Glutamatergic neuron (in vitro differentiated cells): ENCODE data around the gene LSM12. TPM values are rescaled to one million over a fixed set of nuclear protein-coding genes. Genes with fewer than 3 reads are reported as not detected.

Experiments used
- DNase-seq: peaks from one replicate; pipeline ENCODE4 v3.0.0; 2022
- H3K27ac Mint-ChIP-seq: one replicate; pipeline ENCODE4 v1.8.0; 2020; ENCODE audit warnings: mild to moderate bottlenecking, mixed read lengths, inconsistent platforms; ENCODE audit not compliant: unreplicated experiment
- H3K27me3 Mint-ChIP-seq: one replicate; pipeline ENCODE4 v1.8.0; 2020; ENCODE audit warnings: mild to moderate bottlenecking, moderate library complexity, mixed read lengths, inconsistent platforms; ENCODE audit not compliant: unreplicated experiment
- H3K36me3 Mint-ChIP-seq: one replicate; pipeline ENCODE4 v1.8.0; 2020; ENCODE audit warnings: mild to moderate bottlenecking, mixed read lengths, inconsistent platforms; ENCODE audit not compliant: unreplicated experiment
- H3K4me1 Mint-ChIP-seq: one replicate; pipeline ENCODE4 v1.8.0; 2020; ENCODE audit warnings: mild to moderate bottlenecking, low read depth, mixed read lengths, inconsistent platforms; ENCODE audit not compliant: unreplicated experiment
- H3K4me3 Mint-ChIP-seq: one replicate; pipeline ENCODE4 v1.8.0; 2020; ENCODE audit warnings: mild to moderate bottlenecking, mixed read lengths, inconsistent platforms; ENCODE audit not compliant: unreplicated experiment
- H3K9me3 Mint-ChIP-seq: one replicate; pipeline ENCODE4 v1.8.0; 2020; ENCODE audit warnings: mild to moderate bottlenecking, moderate library complexity, mixed read lengths, inconsistent platforms; ENCODE audit not compliant: unreplicated experiment
- total RNA-seq: library from RNA; stranded (reverse); fragmentation: NEBNext Ultra II Directional; extraction: Animal tissue kit (Norgen Biotek cat#: 25700); gene quantifications from one replicate; pipeline ENCODE4 v1.2.1, GENCODE V29; 2021; ENCODE audit not compliant: unreplicated experiment
- TF ChIP-seq, protein P1 (sequence below): fragments of 200-600 bp; sonication (generic); IDR thresholded peaks from one replicate; pipeline ENCODE4 v1.5.0; 2021; ENCODE audit not compliant: partially characterized antibody, unreplicated experiment

LSM12 gene
- total RNA-seq, 1 donor from 2014 or later = 57.9 TPM

DNA sequence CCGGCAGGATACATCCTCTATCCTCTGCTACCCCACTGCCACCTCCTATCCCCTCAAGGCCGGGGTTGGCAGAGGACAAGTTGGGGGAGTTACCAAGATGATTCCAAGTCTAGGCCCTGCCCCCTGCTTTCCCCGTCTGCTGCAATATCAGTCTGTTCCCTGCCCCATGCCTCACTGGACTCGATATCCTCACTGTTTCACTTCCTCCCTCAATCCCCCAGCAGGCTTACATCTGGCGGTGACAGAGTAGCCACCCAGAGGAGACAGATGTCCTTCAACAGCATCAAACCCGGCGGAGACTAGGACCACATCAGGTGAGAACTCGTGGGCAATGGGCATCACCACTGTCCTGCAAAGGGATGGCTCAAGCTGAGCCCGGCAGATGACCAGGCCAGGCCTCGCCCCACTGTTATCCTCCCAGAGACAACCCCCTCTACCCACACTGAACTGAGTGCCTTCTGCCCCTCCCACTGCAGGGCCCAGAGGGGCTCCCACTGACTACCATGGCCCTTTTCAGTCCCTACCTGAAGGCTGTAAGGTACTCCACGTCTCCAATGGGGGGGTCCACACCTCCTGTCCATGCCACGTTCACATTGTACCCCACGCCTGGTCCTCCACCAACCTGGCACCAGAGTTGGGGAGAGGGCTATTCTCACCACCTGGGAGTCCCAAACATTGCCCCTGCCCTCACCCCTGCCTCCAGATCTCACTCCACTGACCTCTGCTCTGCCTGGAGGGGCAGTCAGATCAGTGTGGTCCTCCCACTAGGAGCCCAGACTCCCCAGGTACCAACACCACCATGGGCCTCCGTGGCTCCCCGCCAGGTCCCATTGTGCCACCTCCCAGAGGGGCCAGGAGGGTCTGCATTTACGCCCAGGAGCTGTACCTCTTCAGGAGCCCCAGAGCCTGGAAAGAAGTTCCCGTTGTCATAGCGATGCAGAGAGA, 13.7 kb upstream of the LSM12 start:
- Mint-ChIP-seq H3K27ac (peak overlapping the region; percentile 64), H3K4me3 (no peak overlapping the region), H3K4me1 (peaks cover 3% of the 10 kb centered on the region), H3K9me3 (peaks cover 22% of the 10 kb centered on the region), H3K36me3 (no peaks in the 10 kb centered on the region), H3K27me3 (peaks cover 8% of the 10 kb centered on the region)
- no peak for DNase-seq
- TF ChIP-seq, protein P1, sequence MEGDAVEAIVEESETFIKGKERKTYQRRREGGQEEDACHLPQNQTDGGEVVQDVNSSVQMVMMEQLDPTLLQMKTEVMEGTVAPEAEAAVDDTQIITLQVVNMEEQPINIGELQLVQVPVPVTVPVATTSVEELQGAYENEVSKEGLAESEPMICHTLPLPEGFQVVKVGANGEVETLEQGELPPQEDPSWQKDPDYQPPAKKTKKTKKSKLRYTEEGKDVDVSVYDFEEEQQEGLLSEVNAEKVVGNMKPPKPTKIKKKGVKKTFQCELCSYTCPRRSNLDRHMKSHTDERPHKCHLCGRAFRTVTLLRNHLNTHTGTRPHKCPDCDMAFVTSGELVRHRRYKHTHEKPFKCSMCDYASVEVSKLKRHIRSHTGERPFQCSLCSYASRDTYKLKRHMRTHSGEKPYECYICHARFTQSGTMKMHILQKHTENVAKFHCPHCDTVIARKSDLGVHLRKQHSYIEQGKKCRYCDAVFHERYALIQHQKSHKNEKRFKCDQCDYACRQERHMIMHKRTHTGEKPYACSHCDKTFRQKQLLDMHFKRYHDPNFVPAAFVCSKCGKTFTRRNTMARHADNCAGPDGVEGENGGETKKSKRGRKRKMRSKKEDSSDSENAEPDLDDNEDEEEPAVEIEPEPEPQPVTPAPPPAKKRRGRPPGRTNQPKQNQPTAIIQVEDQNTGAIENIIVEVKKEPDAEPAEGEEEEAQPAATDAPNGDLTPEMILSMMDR = no peak

DNA sequence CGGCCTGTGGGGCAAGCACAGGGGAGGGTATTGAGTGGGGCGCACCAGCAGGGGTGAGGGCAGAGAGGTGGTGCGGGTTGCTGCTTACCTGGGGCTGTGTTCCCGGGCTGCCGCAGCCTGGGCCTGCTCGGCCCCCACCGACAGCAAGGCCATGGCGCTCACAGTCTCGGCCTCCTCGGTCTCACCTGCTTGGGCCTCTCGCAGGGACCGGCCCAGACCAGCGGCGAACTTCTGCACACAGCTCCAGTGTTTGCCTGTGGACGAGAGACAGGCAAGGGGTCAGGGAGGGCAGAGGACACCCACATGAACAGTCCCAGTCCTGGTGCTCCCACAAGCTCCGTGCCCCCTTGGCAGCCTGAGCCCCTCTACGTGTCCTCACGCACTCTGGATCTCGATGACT, 11.9 kb upstream of the LSM12 start:
- no peak overlapping the region for H3K27ac Mint-ChIP-seq
- H3K4me3 Mint-ChIP-seq = no peak overlapping the region
- peaks cover 12% of the 10 kb centered on the region for H3K27me3 Mint-ChIP-seq
- peaks cover 4% of the 10 kb centered on the region for H3K4me1 Mint-ChIP-seq
- no peaks in the 10 kb centered on the region for H3K36me3 Mint-ChIP-seq
- DNase-seq = no peak
- peaks cover 24% of the 10 kb centered on the region for H3K9me3 Mint-ChIP-seq
- TF ChIP-seq, protein P1 = no peak

DNA sequence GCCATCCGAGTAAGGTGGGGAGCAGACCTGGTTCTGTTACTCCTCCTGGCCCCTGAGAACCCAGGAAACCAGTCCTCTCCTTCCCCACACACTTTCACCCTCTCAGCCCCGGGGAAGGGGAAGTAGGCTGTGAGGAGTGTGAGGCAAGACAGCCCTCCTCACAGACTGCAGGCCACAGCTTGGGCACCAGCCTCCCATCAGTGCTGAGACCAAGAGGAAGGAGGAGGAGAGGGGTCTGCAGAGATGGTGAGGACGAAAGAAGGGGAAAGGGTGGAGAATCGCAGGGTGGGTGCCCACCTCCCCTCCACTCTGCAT, 11.1 kb upstream of the LSM12 start:
- no peaks in the 10 kb centered on the region for H3K36me3 Mint-ChIP-seq
- TF ChIP-seq, protein P1 = no peak
- H3K4me1 Mint-ChIP-seq = peaks cover 3% of the 10 kb centered on the region
- H3K9me3 Mint-ChIP-seq = peaks cover 22% of the 10 kb centered on the region
- peaks cover 12% of the 10 kb centered on the region for H3K27me3 Mint-ChIP-seq
- DNase-seq = no peak
- H3K27ac Mint-ChIP-seq = no peak overlapping the region
- no peak overlapping the region for H3K4me3 Mint-ChIP-seq

DNA sequence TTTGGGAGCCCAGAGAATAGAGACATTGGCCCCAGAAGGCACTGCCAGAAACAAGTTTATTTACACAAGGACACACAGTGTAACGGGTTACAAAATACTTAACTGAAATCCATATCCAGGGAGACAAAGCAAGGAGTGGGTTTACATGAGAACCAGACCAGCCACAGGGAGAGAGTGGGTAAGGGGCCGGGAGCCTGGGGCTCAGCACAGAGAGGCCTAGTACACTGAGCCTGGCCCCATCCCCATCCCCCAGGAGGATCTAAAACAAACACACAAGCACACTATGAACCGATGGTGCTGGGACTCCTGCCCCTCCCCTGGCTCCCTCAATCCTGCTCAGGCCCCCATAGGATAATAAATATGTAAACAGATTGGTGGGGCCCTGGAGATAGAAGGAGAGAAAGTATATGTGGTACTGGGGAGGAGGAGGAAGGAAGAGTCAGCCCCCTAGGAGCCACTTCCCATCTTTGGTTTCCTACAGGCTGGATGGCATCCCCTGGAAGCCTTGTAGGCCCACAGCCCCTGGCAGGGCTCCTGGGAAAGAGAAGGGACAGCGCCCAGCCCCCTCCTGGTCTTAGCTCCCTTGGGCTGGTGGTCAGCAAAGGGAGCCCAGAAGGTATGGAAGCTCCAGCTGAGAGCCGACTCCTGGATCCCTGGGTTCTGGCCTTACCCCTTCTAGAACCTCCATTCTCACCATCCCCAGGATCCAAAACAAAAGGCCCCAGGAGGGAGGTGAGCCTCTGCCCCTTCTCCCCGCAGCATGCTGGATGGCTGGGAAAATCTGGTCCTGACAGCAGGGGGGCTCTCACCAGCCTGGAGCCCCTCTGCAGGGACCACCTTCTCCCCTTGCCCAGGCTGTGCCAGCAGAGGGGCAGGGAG, 10.5 kb upstream of the LSM12 start:
- peak overlapping the region; percentile 76 for H3K27ac Mint-ChIP-seq
- H3K4me1 Mint-ChIP-seq = peaks cover 4% of the 10 kb centered on the region
- TF ChIP-seq, protein P1 = no peak
- DNase-seq = no peak
- H3K4me3 Mint-ChIP-seq = no peak overlapping the region
- H3K9me3 Mint-ChIP-seq = peaks cover 19% of the 10 kb centered on the region
- H3K27me3 Mint-ChIP-seq = peaks cover 12% of the 10 kb centered on the region
- H3K36me3 Mint-ChIP-seq = no peaks in the 10 kb centered on the region
